ENCODE results near the gene IL5.
A peak's percentile ranks its signal among the peaks of the same experiment; 100 is the strongest.
"Not testable (repeated sequence)": the region's sequence is repeated elsewhere in the genome, so short reads cannot be mapped to it uniquely, and the experiment has no call there.

Gene IL5

GRCh38 chr5:132576123-132576522 is 32.8 kb upstream of the IL5 start:
- Histone ChIP-seq H3K4me1 (ENCODE audit: control insufficient read depth in 1 of 2, insufficient read depth in 1 of 2, low read depth in 1 of 2, low read length in 1 of 2) (no peaks in the 10 kb centered on the region), H3K27ac (no peak overlapping the region), H3K4me3 (ENCODE audit: low read depth in 1 of 2, low read length in 1 of 2) (no peak overlapping the region), H3K9me3 (no peaks in the 10 kb centered on the region), H3K27me3 (no peaks in the 10 kb centered on the region), H3K36me3 (peaks cover 11% of the 10 kb centered on the region)
- no peak for TF ChIP-seq CTCF (IDR thresholded peaks at IDR 0.05)

GRCh38 chr5:132566657-132567056 is 23.3 kb upstream of the IL5 start:
- Histone ChIP-seq H3K27me3 (no peaks in the 10 kb centered on the region), H3K4me3 (ENCODE audit: low read depth in 1 of 2, low read length in 1 of 2) (no peak overlapping the region), H3K36me3 (no peaks in the 10 kb centered on the region), H3K27ac (no peak overlapping the region), H3K4me1 (ENCODE audit: control insufficient read depth in 1 of 2, insufficient read depth in 1 of 2, low read depth in 1 of 2, low read length in 1 of 2) (no peaks in the 10 kb centered on the region), H3K9me3 (no peaks in the 10 kb centered on the region)
- TF ChIP-seq CTCF (IDR thresholded peaks at IDR 0.05), result no peak

DNA sequence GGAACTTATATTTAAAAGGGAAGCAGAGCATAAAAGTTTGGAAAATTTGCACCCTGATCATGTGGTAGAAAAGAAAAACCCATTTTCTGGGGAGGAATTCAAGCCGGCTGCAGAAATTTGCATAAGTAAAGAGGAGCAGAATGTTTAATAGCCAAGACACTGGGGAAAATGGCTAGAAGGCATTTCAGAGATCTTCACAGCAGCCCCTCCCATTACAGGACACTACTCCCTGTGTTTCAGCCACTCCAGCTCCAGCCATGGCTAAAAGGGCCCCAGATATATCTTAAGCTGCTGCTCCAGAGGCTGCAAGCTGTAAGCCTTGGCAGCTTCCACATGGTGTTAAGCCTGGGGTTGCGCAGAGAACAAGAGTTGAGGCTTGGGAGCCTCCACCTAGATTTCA is 21.2 kb upstream of the IL5 start:
- H3K4me3 ChIP-seq (ENCODE audit: low read depth in 1 of 2, low read length in 1 of 2); H3K36me3 ChIP-seq; H3K4me1 ChIP-seq (ENCODE audit: control insufficient read depth in 1 of 2, insufficient read depth in 1 of 2, low read depth in 1 of 2, low read length in 1 of 2); H3K9me3 ChIP-seq; H3K27ac ChIP-seq; H3K27me3 ChIP-seq: not testable (repeated sequence)

GRCh38 chr5:132561601-132562000 is 18.3 kb upstream of the IL5 start:
- peaks cover 14 to 15% of the 10 kb centered on the region in 2 experiments for H3K4me1 ChIP-seq (ENCODE audit: control insufficient read depth in 1 of 2, insufficient read depth in 1 of 2, low read depth in 1 of 2, low read length in 1 of 2)
- H3K36me3 ChIP-seq, result no peaks in the 10 kb centered on the region
- H3K27ac ChIP-seq, result no peak overlapping the region
- no peak for TF ChIP-seq CTCF (IDR thresholded peaks at IDR 0.05)
- no peaks in the 10 kb centered on the region for H3K27me3 ChIP-seq
- H3K4me3 ChIP-seq (ENCODE audit: low read depth in 1 of 2, low read length in 1 of 2), result no peak overlapping the region
- H3K9me3 ChIP-seq, result no peaks in the 10 kb centered on the region

- Histone ChIP-seq H3K27me3 (no peaks in the 10 kb centered on the region), H3K9me3 (no peaks in the 10 kb centered on the region), H3K4me3 (ENCODE audit: low read depth in 1 of 2, low read length in 1 of 2) (no peak overlapping the region), H3K4me1 (ENCODE audit: control insufficient read depth in 1 of 2, insufficient read depth in 1 of 2, low read depth in 1 of 2, low read length in 1 of 2) (peaks cover 17 to 18% of the 10 kb centered on the region in 2 experiments), H3K36me3 (no peaks in the 10 kb centered on the region), H3K27ac (no peak overlapping the region)
- TF ChIP-seq CTCF (IDR thresholded peaks at IDR 0.05), result no peak
Observed at GRCh38 chr5:132559383-132560060, 16.2 kb upstream of the IL5 start.

DNA sequence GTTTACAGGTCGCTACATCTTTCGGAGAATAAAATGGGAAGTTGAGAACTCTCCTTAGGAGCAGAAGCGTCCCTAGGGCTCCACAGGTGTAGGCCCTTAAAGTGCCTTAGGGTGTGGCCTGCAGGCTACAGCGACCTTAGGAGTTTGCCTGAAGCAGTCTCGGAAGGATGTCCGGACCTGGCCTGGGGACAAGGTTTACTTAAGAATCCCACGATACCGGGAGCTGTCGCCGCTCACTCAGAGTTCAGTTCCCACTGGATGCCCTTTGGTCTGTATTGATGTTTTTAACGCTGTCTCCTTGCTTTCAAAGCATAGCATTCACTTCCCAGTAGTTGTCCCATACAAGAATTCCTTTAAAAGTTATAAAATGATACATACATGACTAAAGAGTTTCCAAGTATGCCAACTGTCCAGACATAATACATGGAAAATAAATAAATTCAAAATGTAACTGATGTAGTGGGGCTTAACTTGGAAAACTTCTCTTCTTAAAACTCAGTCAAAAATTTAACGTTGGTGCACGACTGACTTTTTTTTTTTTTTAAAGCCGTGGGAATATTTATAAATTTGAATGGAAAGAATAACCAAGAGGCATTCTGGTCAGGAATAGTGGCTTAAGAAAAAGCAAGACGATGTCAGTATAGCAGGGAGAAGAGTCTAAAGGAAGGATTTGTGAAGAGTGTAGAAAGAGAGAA is 14.3 kb upstream of the IL5 start:
- no peaks in the 10 kb centered on the region for H3K27me3 ChIP-seq
- H3K4me1 ChIP-seq (ENCODE audit: control insufficient read depth in 1 of 2, insufficient read depth in 1 of 2, low read depth in 1 of 2, low read length in 1 of 2), result peaks cover 17 to 18% of the 10 kb centered on the region in 2 experiments
- peak overlapping the region; percentile 88 to 91 for H3K4me3 ChIP-seq (ENCODE audit: low read depth in 1 of 2, low read length in 1 of 2)
- H3K36me3 ChIP-seq, result no peaks in the 10 kb centered on the region
- no peak for TF ChIP-seq CTCF (IDR thresholded peaks at IDR 0.05)
- H3K9me3 ChIP-seq, result no peaks in the 10 kb centered on the region
- peak overlapping the region; percentile 59 for H3K27ac ChIP-seq
